ENCODE measurements around the gene KCTD8. TPM values are rescaled to one million over a fixed set of nuclear protein-coding genes. Genes with fewer than 3 reads are reported as not detected.

The KCTD8 gene
- polyA plus RNA-seq (ENCODE audit: insufficient read length in 10 of 10) = under 1 TPM; 0.10 to 0.69 (median 0.22) TPM
- long read RNA-seq, donor 1 = 0 reads
- long read RNA-seq, donor 2 = 0 reads
- long read RNA-seq, donor 3 = 0 reads
- long read RNA-seq, donor 4 = 0 reads
- long read RNA-seq, donor 5 = 0 reads
- long read RNA-seq, donor 6 = 0 reads
- long read RNA-seq, donor 7 = 0 reads
- long read RNA-seq, donor 8 = 0 reads
- long read RNA-seq, donor 9 = 0 reads

- peak; percentile 68 to 94 (median 86) for DNase-seq
These were observed at the start of gene KCTD8 for GRCh38 chr4:44448521-44449461. KCTD8 (minus strand) TSS chr4:44448809.

GRCh38 chr4:44494810-44495701 lies 46.4 kb upstream of the KCTD8 start:
- no peak for DNase-seq

GRCh38 chr4:44493924-44494323 lies 45.3 kb upstream of the KCTD8 start:
- peak in 1 of 3 donors; percentile 8 for DNase-seq

- no peak for DNase-seq
These were observed 38.7 kb upstream of the KCTD8 start for GRCh38 chr4:44487341-44487740.

- DNase-seq = no peak
These were observed 31.1 kb upstream of the KCTD8 start for GRCh38 chr4:44479731-44480130.

- DNase-seq = peak in 1 of 3 donors; percentile 11
These were observed 13.7 kb upstream of the KCTD8 start for GRCh38 chr4:44462259-44462658.

GRCh38 chr4:44447563-44448504 lies 775 bp downstream of the KCTD8 start:
- DNase-seq = peak in 2 of 3 donors; percentile 23 to 75

GRCh38 chr4:44446801-44447562 lies 1.6 kb downstream of the KCTD8 start:
- peak in 1 of 3 donors; percentile 21 for DNase-seq

GRCh38 chr4:44446191-44446590 lies 2.4 kb downstream of the KCTD8 start:
- peak in 1 of 3 donors; percentile 10 for DNase-seq

GRCh38 chr4:44438687-44439086 lies 9.9 kb downstream of the KCTD8 start:
- no peak for DNase-seq

- no peak for DNase-seq
These were observed 14.4 kb downstream of the KCTD8 start for GRCh38 chr4:44434247-44434646.

- no peak for DNase-seq
These were observed 22.9 kb downstream of the KCTD8 start for GRCh38 chr4:44425614-44426208.

GRCh38 chr4:44422912-44423311 lies 25.7 kb downstream of the KCTD8 start:
- DNase-seq = peak in 1 of 3 donors; percentile 23

- peak in 2 of 3 donors; percentile 40 to 71 for DNase-seq
These were observed 27.1 kb downstream of the KCTD8 start for GRCh38 chr4:44421330-44422065.

- no peak for DNase-seq
These were observed 33.4 kb downstream of the KCTD8 start for GRCh38 chr4:44415251-44415650.

GRCh38 chr4:44368413-44369167 lies 80.0 kb downstream of the KCTD8 start:
- no peak for DNase-seq

GRCh38 chr4:44354172-44354571 lies 94.4 kb downstream of the KCTD8 start:
- no peak for DNase-seq

GRCh38 chr4:44351069-44351468 lies 97.5 kb downstream of the KCTD8 start:
- no peak for DNase-seq

Measured in muscle of back (tissue), 13 donors.